Hematopoietic multipotent progenitor cell (in vitro differentiated cells): Measurements from ENCODE around the gene BLACAT1. TPM values are rescaled to one million over a fixed set of nuclear protein-coding genes. Genes with fewer than 3 reads are reported as not detected.
"Not testable (repeated sequence)": the region's sequence is repeated elsewhere in the genome, so short reads cannot be mapped to it uniquely, and the experiment has no call there.

Experiments
- DNase-seq, 3 donors: peaks; one replicate each; pipeline ENCODE4 v3.0.0-alpha.2; 2011 to 2015; ENCODE audit warnings: low read depth in 2 of 3, low spot score in 2 of 3
- small RNA-seq: library from RNA; depleted of rRNA; stranded (forward); fragments of <200 nt; gene quantifications from one replicate; pipeline ENCODE3, GENCODE V24; 2012
- total RNA-seq: library from RNA; depleted of rRNA; stranded (reverse); fragments of >200 nt; gene quantifications from one replicate; pipeline ENCODE4 v1.2.3, GENCODE V29; 2012

BLACAT1 gene
- total RNA-seq, 1 donor: not detected

GRCh38 chr1:205422993-205423642 is 32.7 kb downstream of the BLACAT1 start:
- DNase-seq: peak in 1 of 3 donors; percentile 7

GRCh38 chr1:205421798-205422197 is 34.0 kb downstream of the BLACAT1 start, which contains the start of gene LEMD1:
Gene LEMD1, minus strand, starts transcription at chr1:205422056. Its CDS starts 1,520 bp downstream, at chr1:205420536.
- no peak for DNase-seq

- DNase-seq: no peak
Observed at GRCh38 chr1:205420938-205421337, 34.9 kb downstream of the BLACAT1 start.

- DNase-seq: no peak
Observed at GRCh38 chr1:205417870-205418635, 37.8 kb downstream of the BLACAT1 start.

GRCh38 chr1:205416322-205416721 is 39.5 kb downstream of the BLACAT1 start:
- no peak for DNase-seq

- no peak for DNase-seq
Observed at GRCh38 chr1:205410581-205411298, 45.1 kb downstream of the BLACAT1 start.

GRCh38 chr1:205407970-205408369 is 47.9 kb downstream of the BLACAT1 start:
- DNase-seq: no peak

- DNase-seq: not testable (repeated sequence)
Observed at GRCh38 chr1:205406252-205406651, 49.6 kb downstream of the BLACAT1 start.

Small RNA genes within 50 kb of the gene (small RNA-seq; reads per million reads assigned to genes)
- gene MIR135B: not detected

Other genes starting within 250 kb of the BLACAT1 start
- gene DSTYK, start 244.3 kb downstream of the BLACAT1 start, total RNA-seq: 10.5 TPM
- gene TMCC2, start 228.1 kb downstream of the BLACAT1 start, total RNA-seq: 8.6 TPM
- gene NUAK2, start 134.3 kb downstream of the BLACAT1 start, total RNA-seq: 1.3 TPM
- gene KLHDC8A, start 99.1 kb downstream of the BLACAT1 start, total RNA-seq: under 0.01 TPM
- gene LEMD1, start 34.0 kb downstream of the BLACAT1 start, total RNA-seq: not detected
- gene CDK18, start 48.6 kb upstream of the BLACAT1 start, total RNA-seq: 8.6 TPM
- 11.6 TPM for gene ELK4, start 176.0 kb upstream of the BLACAT1 start, total RNA-seq
- gene SLC45A3, start 224.5 kb upstream of the BLACAT1 start, total RNA-seq: 78.6 TPM